ENCODE results near the gene ZNF512.

Gene ZNF512

DNA sequence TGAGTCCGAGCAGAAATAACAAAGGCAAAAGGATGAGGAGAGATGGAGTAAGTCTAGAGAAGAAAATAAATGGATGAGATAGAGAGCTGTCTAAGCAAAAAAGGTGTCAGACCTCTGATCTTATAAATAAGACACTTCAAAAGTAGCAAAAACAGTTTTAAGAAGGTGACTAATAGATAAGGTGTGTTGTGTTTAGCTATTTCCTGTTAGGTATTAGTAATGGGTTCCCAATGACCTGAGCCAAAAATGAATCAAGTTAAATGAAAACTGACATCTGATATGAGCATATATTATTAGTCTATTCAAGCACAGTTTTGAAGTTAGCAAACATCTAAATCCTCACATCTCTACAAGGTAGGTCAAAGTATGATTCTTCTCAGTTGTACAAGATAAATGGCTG, 69.9 kb downstream of the ZNF512 start:
- no peak for DNase-seq (ENCODE audit: low read depth)
- TF ChIP-seq, protein P1, sequence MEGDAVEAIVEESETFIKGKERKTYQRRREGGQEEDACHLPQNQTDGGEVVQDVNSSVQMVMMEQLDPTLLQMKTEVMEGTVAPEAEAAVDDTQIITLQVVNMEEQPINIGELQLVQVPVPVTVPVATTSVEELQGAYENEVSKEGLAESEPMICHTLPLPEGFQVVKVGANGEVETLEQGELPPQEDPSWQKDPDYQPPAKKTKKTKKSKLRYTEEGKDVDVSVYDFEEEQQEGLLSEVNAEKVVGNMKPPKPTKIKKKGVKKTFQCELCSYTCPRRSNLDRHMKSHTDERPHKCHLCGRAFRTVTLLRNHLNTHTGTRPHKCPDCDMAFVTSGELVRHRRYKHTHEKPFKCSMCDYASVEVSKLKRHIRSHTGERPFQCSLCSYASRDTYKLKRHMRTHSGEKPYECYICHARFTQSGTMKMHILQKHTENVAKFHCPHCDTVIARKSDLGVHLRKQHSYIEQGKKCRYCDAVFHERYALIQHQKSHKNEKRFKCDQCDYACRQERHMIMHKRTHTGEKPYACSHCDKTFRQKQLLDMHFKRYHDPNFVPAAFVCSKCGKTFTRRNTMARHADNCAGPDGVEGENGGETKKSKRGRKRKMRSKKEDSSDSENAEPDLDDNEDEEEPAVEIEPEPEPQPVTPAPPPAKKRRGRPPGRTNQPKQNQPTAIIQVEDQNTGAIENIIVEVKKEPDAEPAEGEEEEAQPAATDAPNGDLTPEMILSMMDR (IDR thresholded peaks at IDR 0.05; ENCODE audit: insufficient read depth, low read depth, low read length, missing control alignments), result no peak
- no peak overlapping the region for H3K4me3 ChIP-seq (ENCODE audit: low read depth, low read length)

DNA sequence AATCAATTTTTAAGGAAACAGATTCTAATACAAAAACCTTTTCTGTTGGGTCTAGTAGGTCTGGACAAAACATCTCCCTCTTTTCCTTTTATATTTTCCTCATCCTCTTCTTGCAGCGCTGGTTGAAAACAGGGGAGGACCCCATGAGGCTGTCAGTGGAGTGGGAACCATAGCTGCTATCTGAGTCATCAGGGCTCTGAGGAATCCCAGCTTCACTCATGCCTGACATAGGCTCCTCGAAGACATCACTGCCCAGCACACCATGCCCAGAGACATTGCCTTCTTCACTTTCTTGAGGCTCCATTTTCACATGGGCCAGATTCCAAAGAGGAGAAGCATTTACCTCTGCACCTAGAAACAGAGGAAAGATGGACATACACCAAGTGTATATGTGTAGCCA, 70.6 kb downstream of the ZNF512 start:
- TF ChIP-seq, protein P1 (IDR thresholded peaks at IDR 0.05; ENCODE audit: insufficient read depth, low read depth, low read length, missing control alignments), result no peak
- no peak overlapping the region for H3K4me3 ChIP-seq (ENCODE audit: low read depth, low read length)
- DNase-seq (ENCODE audit: low read depth), result no peak

DNA sequence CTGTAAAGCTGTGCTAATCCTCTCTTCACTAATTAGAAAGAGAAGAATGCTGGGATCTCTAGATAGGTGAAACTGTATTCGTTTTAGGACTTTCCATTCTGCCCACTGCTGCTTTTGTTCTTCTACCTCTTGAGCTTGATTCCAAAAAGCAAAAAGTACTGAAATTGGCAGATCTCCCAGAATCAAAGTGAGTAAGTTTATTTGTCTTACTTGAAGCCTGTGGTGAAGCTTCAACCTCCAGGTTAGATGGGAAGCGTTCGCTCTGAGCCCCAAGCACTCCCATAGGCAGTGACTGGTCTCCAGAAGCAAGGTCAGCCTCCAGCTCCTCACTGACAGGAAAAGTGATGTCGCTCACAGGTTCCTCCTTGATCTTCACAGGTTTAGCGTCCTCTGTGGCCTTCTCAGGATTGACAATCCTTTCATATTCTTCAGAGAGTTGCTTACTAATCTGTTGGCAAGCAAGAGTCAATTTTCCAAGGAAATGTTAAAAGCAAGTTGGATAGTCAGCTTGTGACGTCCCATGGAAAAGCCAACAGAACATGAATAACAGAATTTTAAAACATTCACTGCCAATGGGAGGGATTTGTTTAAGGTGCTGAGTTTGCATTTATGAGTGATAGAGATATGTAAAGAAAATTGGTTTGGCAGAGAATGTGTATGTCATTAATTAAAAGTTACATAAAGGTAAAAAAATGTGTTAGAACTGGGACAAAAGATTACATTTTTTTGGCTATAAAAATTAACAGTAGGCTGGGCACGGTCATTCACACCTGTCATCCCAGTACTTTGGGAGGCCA, 72.5 kb downstream of the ZNF512 start:
- TF ChIP-seq, protein P1 (IDR thresholded peaks at IDR 0.05; ENCODE audit: insufficient read depth, low read depth, low read length, missing control alignments), result no peak
- no peak for DNase-seq (ENCODE audit: low read depth)
- H3K4me3 ChIP-seq (ENCODE audit: low read depth, low read length), result no peak overlapping the region

DNA sequence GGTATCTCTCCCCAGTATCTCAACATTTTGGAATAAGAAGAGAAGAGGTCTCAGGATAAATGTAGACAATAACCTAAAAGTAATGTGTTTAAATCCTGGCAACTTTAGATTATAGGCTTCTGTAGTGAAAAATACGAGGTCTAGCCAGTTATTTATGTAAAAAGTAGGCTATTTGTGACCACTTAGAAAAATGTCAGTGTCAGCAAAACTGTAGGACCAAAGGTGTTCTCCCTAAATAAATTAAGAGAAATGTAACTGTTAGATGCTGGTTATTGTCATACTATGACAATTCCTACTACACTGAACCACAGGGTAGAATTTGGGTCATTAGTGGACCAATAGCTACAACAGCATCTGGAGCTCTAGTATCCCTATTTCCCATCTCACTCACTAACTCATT, 78.5 kb downstream of the ZNF512 start:
- no peak overlapping the region for H3K4me3 ChIP-seq (ENCODE audit: low read depth, low read length)
- TF ChIP-seq, protein P1 (IDR thresholded peaks at IDR 0.05; ENCODE audit: insufficient read depth, low read depth, low read length, missing control alignments), result no peak
- no peak for DNase-seq (ENCODE audit: low read depth)

DNA sequence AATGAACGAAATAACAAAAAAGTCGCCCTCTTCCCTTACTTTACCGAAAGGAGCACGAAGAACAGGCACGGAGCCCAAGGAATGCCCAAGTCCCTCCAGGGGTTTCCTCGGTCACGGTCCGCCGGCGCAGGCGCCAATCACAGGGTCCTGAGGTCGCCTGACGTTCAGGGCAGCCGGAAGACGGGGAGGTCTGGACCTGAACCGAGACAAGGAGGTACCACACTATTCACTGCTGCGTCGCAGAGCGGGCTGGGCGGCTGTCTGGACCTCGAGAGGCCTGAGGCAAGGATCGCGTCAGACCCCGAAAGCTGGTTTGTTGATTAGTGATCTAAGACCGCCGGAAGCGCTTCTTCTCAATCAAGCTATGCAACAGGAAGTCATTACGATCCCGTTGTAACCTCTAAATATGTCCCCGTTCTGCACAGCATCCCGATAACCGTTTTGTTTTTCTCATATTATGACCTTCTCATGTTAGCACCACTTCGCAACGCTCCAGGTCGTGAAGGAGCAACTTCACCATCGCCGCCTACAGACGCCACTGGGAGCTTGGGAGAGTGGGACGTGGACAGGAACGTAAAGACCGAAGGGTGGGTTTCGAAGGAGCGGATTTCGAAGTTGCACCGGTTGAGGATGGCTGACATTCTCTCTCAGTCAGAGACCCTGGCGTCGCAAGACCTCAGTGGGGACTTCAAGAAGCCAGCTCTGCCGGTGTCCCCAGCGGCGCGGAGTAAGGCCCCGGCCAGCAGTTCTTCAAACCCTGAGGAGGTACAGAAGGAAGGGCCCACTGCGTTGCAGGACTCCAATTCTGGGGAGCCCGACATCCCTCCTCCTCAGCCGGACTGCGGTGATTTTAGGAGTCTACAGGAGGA, 80.7 kb downstream of the ZNF512 start, which contains the start of the genes SLC4A1AP and SUPT7L:
Gene SLC4A1AP (plus strand): TSS at position 605 of the 869 bp plus-strand sequence. CDS start 26 bp downstream, at position 631.
Gene SUPT7L (minus strand): TSS at position 330 of the 869 bp plus-strand sequence. CDS start 1,422 bp downstream, outside the sequence.
- TF ChIP-seq, protein P1 (IDR thresholded peaks at IDR 0.05; ENCODE audit: insufficient read depth, low read depth, low read length, missing control alignments), result no peak
- DNase-seq (ENCODE audit: low read depth), result peak; percentile 89
- peak within 1 kb of the TSS; percentile 88 for H3K4me3 ChIP-seq (ENCODE audit: low read depth, low read length)

DNA sequence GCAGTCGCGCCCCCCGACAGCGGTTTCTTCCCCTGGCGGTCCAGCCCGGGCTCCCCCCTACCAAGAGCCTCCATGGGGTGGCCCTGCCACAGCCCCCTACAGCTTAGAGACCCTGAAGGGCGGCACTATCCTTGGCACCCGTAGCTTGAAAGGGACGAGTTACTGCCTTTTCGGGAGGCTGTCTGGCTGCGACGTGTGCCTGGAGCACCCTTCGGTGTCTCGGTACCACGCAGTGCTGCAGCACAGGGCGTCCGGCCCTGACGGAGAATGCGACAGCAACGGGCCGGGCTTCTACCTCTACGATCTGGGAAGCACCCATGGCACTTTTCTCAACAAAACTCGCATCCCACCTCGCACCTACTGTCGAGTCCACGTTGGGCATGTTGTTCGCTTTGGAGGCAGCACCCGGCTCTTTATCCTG, 81.3 kb downstream of the ZNF512 start:
- peak overlapping the region; percentile 88 for H3K4me3 ChIP-seq (ENCODE audit: low read depth, low read length)
- TF ChIP-seq, protein P1 (IDR thresholded peaks at IDR 0.05; ENCODE audit: insufficient read depth, low read depth, low read length, missing control alignments), result no peak
- DNase-seq (ENCODE audit: low read depth), result no peak

Measured in GM12865 (cell line).